ENCODE results near the gene TMEM175. TPM values are rescaled to one million over a fixed set of nuclear protein-coding genes. Genes with fewer than 3 reads are reported as not detected.

TMEM175 gene
- total RNA-seq, 5 donors from 2014 or later (not counting 1 experiment from before 2014, with no cell fraction given), result 44.3 to 60.9 (median 53.0) TPM

DNA sequence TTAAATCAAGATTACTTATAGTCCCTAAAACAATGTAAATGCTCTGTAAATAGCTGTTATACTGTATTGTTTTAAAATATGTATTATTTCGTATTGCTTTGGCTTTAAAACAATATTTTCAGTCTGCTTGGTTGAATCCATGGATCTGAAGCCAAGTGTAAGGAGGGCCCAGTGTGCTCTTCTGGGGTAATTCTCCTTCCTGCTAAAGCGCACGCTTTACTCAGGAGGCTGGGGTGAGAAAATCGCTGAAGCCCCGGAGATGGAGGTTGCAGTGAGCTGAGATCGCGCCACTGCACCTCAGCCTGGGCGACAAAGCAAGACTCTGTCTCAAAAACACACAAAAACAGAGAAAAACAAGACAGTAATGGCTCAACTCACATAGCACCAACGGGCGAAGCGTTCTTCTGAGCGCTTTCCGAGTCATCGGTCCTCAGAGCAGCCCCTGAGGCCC is 54.2 kb downstream of the TMEM175 start:
- ATAC-seq (replicated peaks in 1 of 4), result peak; percentile 8 to 26 (median 23)
- peak overlapping the region; percentile 65 to 74 for H3K4me3 ChIP-seq (ENCODE audit: control insufficient read depth in 1 of 2, extremely low read depth in 1 of 2, low read length in 1 of 2)
- Mint-ChIP-seq H3K4me1 (peaks cover 15 to 32% (median 28%) of the 10 kb centered on the region in 3 donors), H3K27ac (peak overlapping the region; percentile 89 to 92), H3K9me3 (no peaks in the 10 kb centered on the region), H3K4me3 (peak overlapping the region; percentile 84 to 90 (median 86)), H3K27me3 (no peaks in the 10 kb centered on the region), H3K36me3 (peaks cover 5% of the 10 kb centered on the region)
- no peaks in the 10 kb centered on the region for H3K9me3 ChIP-seq
- ChIA-PET CTCF (interaction anchor here in 1 of 2 donors (1.0 to 1.6 kb wide), 6 partner anchors 16 to 244 kb away, joined by 3 to 18 read pairs (median 4); partner anchors contain the start of genes GAK and TMEM175), POLR2A (no interaction called here)
- peaks cover 0 to 16% of the 10 kb centered on the region in 2 donors for H3K36me3 ChIP-seq (ENCODE audit: control insufficient read depth in 2 of 2, extremely low read depth in 1 of 2, insufficient read depth in 1 of 2, low read length in 1 of 2)
- peak overlapping the region; percentile 8 for H3K27ac ChIP-seq (ENCODE audit: low read length)
- H3K4me1 ChIP-seq (ENCODE audit: control insufficient read depth in 1 of 2, extremely low read depth in 1 of 2, insufficient read depth in 2 of 2, low read length in 2 of 2), result peaks cover 14 to 35% of the 10 kb centered on the region in 2 experiments
- 4% methylated on average over 12 of the region's 14 CpGs for WGBS (ENCODE audit: insufficient coverage)
- no peaks in the 10 kb centered on the region for H3K27me3 ChIP-seq (replicated peaks in 1 of 2; ENCODE audit: control insufficient read depth in 2 of 2, extremely low read depth in 1 of 2, insufficient read depth in 2 of 2, low read length in 1 of 2)
- peak in 1 of 35 experiments; percentile 25 for DNase-seq

DNA sequence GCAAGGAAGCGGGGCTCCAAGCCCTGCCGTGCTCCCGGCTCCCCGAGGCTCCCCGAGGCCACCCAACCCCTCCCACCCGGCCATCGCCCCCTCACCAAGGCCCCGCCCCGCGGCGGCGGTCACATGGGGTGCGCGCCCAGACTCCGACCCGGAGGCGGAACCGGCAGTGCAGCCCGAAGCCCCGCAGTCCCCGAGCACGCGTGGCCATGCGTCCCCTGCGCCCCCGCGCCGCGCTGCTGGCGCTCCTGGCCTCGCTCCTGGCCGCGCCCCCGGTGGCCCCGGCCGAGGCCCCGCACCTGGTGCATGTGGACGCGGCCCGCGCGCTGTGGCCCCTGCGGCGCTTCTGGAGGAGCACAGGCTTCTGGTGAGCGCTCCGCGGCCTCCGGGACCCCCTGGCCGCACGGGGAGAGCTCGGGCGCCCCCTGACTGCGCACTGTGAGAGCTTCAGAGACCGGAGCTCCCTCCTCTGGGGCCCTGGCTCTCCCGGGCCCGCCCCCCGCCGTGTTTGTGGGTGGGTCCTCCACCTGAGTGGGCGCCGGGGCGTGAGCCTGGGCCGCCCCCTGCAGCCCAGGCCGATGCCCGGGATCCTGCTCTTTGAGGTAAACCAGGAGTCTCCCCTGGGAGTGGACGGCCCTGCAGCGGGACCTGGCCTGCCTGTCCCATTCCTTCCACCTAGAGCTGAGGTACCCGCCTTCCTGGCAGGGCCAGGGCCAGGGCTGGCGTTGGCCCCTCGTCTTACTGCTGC is 54.8 kb downstream of the TMEM175 start, which contains the start of gene IDUA:
Gene IDUA, plus strand, starts transcription at position 166 of the 745 bp plus-strand sequence. Its CDS starts 41 bp downstream, at position 207.
- ATAC-seq (replicated peaks in 1 of 4) (peak; percentile 90 to 93 (median 92)), DNase-seq (peak; percentile 69 to 90 (median 82))
- Histone ChIP-seq H3K36me3 (ENCODE audit: control insufficient read depth in 2 of 2, extremely low read depth in 1 of 2, insufficient read depth in 1 of 2, low read length in 1 of 2) (peaks cover 0 to 16% of the 10 kb centered on the region in 2 donors), H3K27ac (ENCODE audit: low read length) (peak within 1 kb of the TSS; percentile 8), H3K9me3 (no peaks in the 10 kb centered on the region), H3K4me3 (ENCODE audit: control insufficient read depth in 1 of 2, extremely low read depth in 1 of 2, low read length in 1 of 2) (peak within 1 kb of the TSS; percentile 65 to 74), H3K27me3 (replicated peaks in 1 of 2; ENCODE audit: control insufficient read depth in 2 of 2, extremely low read depth in 1 of 2, insufficient read depth in 2 of 2, low read length in 1 of 2) (no peaks in the 10 kb centered on the region), H3K4me1 (ENCODE audit: control insufficient read depth in 1 of 2, extremely low read depth in 1 of 2, insufficient read depth in 2 of 2, low read length in 2 of 2) (peaks cover 14 to 35% of the 10 kb centered on the region in 2 experiments)
- H3K27me3 Mint-ChIP-seq, result no peaks in the 10 kb centered on the region
- H3K9me3 Mint-ChIP-seq, result no peaks in the 10 kb centered on the region
- ChIA-PET CTCF (interaction anchor here in 1 of 2 donors (1.0 to 1.6 kb wide), 6 partner anchors 17 to 245 kb away, joined by 3 to 18 read pairs (median 4); partner anchors contain the start of genes GAK and TMEM175), POLR2A (no interaction called here)
- H3K4me3 Mint-ChIP-seq, result peak within 1 kb of the TSS; percentile 84 to 90 (median 86)
- peaks cover 15 to 32% (median 28%) of the 10 kb centered on the region in 3 donors for H3K4me1 Mint-ChIP-seq
- H3K27ac Mint-ChIP-seq, result peak within 1 kb of the TSS; percentile 89 to 92
- under 1% methylated on average over 65 of the region's 69 CpGs for WGBS (ENCODE audit: insufficient coverage)
- peaks cover 5% of the 10 kb centered on the region for H3K36me3 Mint-ChIP-seq

DNA sequence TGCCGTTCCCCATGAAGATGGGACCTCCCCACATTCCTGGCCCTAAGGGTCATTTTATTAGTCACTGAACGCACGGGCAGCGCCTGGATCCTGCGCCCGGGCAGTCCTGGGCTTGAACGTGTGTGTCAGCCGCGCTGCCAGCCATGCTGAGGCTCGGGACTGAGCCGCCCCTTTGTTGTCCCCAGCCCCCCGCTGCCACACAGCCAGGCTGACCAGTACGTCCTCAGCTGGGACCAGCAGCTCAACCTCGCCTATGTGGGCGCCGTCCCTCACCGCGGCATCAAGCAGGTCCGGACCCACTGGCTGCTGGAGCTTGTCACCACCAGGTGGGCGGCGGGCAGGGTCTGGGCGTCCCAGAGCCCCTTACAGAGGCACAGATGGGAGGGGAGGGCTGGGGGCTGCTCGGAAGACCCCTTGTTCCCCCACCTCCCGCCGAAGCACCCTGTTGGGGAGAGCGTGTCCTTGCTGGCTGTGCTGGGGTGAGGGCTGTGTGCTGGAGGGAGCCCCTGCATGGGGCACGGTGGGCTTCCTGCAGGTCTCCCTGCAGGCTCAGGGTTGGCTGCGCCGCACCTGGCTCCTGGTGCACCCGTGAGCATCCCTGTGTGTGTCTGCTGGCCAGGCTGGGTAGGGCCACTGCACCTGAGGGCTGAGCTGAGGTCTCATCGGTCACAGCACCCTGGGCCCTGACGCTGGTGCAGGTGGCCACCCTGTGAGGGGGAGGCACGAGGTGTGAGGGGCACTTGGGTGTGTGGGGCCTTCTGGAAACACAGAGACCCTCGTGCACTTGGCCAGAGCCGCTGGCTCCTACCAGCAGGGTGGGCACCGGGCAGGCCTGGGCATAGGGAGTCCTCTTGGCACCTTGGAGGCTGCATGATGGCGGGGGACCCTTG is 55.6 kb downstream of the TMEM175 start:
- Mint-ChIP-seq H3K4me1 (peaks cover 15 to 32% (median 28%) of the 10 kb centered on the region in 3 donors), H3K9me3 (no peaks in the 10 kb centered on the region), H3K27ac (peak overlapping the region; percentile 2 to 31), H3K4me3 (peak overlapping the region; percentile 69 to 86 (median 78)), H3K27me3 (no peaks in the 10 kb centered on the region), H3K36me3 (peaks cover 2% of the 10 kb centered on the region)
- ChIA-PET POLR2A (no interaction called here), CTCF (interaction anchor here in 1 of 2 donors (1.0 to 1.6 kb wide), 7 partner anchors 11 to 245 kb away, joined by 3 to 18 read pairs (median 5); partner anchors contain the start of genes GAK and TMEM175)
- H3K27me3 ChIP-seq (replicated peaks in 1 of 2; ENCODE audit: control insufficient read depth in 2 of 2, extremely low read depth in 1 of 2, insufficient read depth in 2 of 2, low read length in 1 of 2), result no peaks in the 10 kb centered on the region
- H3K9me3 ChIP-seq, result no peaks in the 10 kb centered on the region
- ATAC-seq (replicated peaks in 1 of 4) (no peak), DNase-seq (no peak)
- H3K4me3 ChIP-seq (ENCODE audit: control insufficient read depth in 1 of 2, extremely low read depth in 1 of 2, low read length in 1 of 2), result peak overlapping the region; percentile 47 to 74
- 90% methylated on average over 37 of the region's 37 CpGs for WGBS (ENCODE audit: insufficient coverage)
- H3K36me3 ChIP-seq (ENCODE audit: control insufficient read depth in 2 of 2, extremely low read depth in 1 of 2, insufficient read depth in 1 of 2, low read length in 1 of 2), result peaks cover 0 to 16% of the 10 kb centered on the region in 2 donors
- no peak overlapping the region for H3K27ac ChIP-seq (ENCODE audit: low read length)
- peaks cover 14 to 35% of the 10 kb centered on the region in 2 experiments for H3K4me1 ChIP-seq (ENCODE audit: control insufficient read depth in 1 of 2, extremely low read depth in 1 of 2, insufficient read depth in 2 of 2, low read length in 2 of 2)

DNA sequence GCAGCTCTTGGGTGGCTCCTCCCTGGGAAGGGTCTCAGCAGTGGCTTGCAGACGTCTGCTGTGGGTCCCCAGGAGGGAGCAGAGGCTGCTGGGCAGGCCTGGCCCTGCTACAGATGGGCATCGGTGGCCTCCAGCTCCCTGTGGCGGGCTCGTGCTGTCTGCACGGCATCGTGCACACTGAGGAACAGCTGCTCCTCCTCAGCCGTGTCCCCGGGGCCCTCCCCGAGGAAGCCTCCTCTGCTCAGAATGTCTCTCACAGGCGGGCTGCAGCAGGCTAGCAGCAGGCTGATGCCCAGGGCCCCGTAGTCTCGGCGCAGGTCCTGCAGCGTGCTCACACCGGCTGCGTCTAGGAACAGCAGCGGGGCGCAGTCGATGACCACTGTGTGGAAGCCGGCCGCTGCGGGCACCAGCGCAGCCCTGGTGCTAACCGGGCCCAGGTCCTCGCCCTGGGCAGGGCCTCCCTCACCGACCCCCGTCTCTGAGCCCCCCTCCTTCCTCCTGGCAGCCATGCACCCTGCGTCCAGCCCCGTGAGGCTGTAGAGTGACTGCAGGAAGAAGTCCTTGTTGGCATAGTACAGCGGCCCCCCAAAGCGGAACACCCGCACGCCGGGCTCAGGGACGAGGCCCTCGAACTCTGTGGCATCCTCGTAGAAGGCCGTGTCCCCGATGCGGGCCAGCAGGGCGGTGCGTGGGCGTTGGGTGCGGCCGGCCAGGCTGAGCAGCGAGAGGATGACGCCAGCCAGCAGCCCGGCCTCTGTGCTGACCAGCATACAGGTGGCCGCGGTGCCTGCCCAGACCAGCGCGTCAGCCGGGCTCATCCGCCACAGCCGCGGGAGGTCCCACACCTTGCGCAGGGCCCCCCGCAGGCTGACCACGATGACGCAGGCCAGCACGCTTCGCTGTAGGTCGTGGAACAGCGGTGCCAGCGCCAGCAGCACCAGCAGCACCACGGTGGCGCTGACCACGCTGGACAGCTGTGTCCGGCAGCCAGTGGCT is 56.8 kb downstream of the TMEM175 start:
- no peaks in the 10 kb centered on the region for H3K36me3 Mint-ChIP-seq
- H3K27me3 ChIP-seq (replicated peaks in 1 of 2; ENCODE audit: control insufficient read depth in 2 of 2, extremely low read depth in 1 of 2, insufficient read depth in 2 of 2, low read length in 1 of 2), result no peaks in the 10 kb centered on the region
- ChIA-PET CTCF (interaction anchor here (1.0 to 1.2 kb wide), 2 partner anchors 10 to 20 kb away, joined by 3 to 6 read pairs; no protein-coding TSS in a partner anchor), POLR2A (no interaction called here)
- H3K27me3 Mint-ChIP-seq, result no peaks in the 10 kb centered on the region
- H3K4me3 Mint-ChIP-seq, result peak overlapping the region in 1 of 3 donors; percentile 86
- H3K36me3 ChIP-seq (ENCODE audit: control insufficient read depth in 2 of 2, extremely low read depth in 1 of 2, insufficient read depth in 1 of 2, low read length in 1 of 2), result peaks cover 0 to 16% of the 10 kb centered on the region in 2 donors
- no peak for ATAC-seq (replicated peaks in 1 of 4)
- peaks cover 15 to 32% (median 28%) of the 10 kb centered on the region in 3 donors for H3K4me1 Mint-ChIP-seq
- DNase-seq, result no peak
- no peaks in the 10 kb centered on the region for H3K9me3 Mint-ChIP-seq
- no peaks in the 10 kb centered on the region for H3K9me3 ChIP-seq
- H3K27ac Mint-ChIP-seq, result no peak overlapping the region
- no peak overlapping the region for H3K27ac ChIP-seq (ENCODE audit: low read length)
- no peak overlapping the region for H3K4me3 ChIP-seq (ENCODE audit: control insufficient read depth in 1 of 2, extremely low read depth in 1 of 2, low read length in 1 of 2)
- WGBS (ENCODE audit: insufficient coverage), result 95% methylated on average over 66 of the region's 69 CpGs
- peaks cover 14 to 35% of the 10 kb centered on the region in 2 experiments for H3K4me1 ChIP-seq (ENCODE audit: control insufficient read depth in 1 of 2, extremely low read depth in 1 of 2, insufficient read depth in 2 of 2, low read length in 2 of 2)

DNA sequence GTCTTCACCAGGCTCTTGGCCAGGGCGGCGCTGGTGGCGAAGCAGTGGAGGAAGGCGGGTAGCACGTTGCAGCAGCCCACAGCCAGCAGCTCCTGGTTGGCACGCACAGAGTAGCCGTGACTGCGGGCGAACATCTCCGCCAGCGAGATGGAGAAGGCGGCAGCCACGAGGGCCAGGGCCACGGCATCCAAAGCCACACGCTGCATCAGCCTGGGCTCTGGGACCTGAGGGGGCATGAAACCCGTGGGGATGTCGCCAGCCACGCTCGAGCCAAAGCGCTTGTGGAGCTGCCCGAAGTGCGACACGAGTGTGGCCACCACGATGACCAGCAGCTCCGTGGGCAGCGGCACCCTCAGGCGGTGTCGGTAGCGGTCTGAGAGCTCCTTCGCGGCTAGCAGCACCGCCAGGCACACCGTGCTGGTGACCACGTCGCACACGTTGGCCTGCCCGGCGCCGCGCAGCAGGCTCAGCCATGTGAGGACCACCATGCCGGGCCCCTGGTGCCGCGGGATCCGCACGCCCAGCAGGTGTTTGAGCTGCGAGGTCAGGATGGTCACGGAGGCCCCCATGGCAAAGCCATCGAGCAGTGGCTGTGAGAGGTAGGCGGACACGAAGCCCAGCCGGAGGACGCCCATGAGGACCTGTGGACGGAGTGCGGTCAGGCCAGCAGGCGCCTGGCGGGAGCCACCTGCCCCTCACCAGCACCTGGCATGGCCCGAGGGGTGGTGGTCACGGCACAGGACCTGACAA is 57.6 kb downstream of the TMEM175 start:
- no peaks in the 10 kb centered on the region for H3K27me3 Mint-ChIP-seq
- H3K4me1 Mint-ChIP-seq, result peaks cover 15 to 25% (median 23%) of the 10 kb centered on the region in 3 donors
- no peak overlapping the region for H3K27ac ChIP-seq (ENCODE audit: low read length)
- DNase-seq, result peak in 1 of 35 experiments; percentile 2
- no peak overlapping the region for H3K4me3 Mint-ChIP-seq
- no peak overlapping the region for H3K27ac Mint-ChIP-seq
- ChIA-PET CTCF (interaction anchor here in 1 of 2 donors (1.0 kb wide), 1 partner anchor 19 kb away, joined by 3 read pairs; no protein-coding TSS in a partner anchor), POLR2A (no interaction called here)
- no peak overlapping the region for H3K4me3 ChIP-seq (ENCODE audit: control insufficient read depth in 1 of 2, extremely low read depth in 1 of 2, low read length in 1 of 2)
- no peaks in the 10 kb centered on the region for H3K36me3 Mint-ChIP-seq
- WGBS (ENCODE audit: insufficient coverage), result 96% methylated on average over 56 of the region's 58 CpGs
- H3K9me3 ChIP-seq, result no peaks in the 10 kb centered on the region
- H3K27me3 ChIP-seq (replicated peaks in 1 of 2; ENCODE audit: control insufficient read depth in 2 of 2, extremely low read depth in 1 of 2, insufficient read depth in 2 of 2, low read length in 1 of 2), result no peaks in the 10 kb centered on the region
- no peaks in the 10 kb centered on the region for H3K9me3 Mint-ChIP-seq
- H3K4me1 ChIP-seq (ENCODE audit: control insufficient read depth in 1 of 2, extremely low read depth in 1 of 2, insufficient read depth in 2 of 2, low read length in 2 of 2), result peaks cover 14 to 29% of the 10 kb centered on the region in 2 experiments
- peaks cover 0 to 16% of the 10 kb centered on the region in 2 donors for H3K36me3 ChIP-seq (ENCODE audit: control insufficient read depth in 2 of 2, extremely low read depth in 1 of 2, insufficient read depth in 1 of 2, low read length in 1 of 2)
- ATAC-seq (replicated peaks in 1 of 4), result no peak
